ENCODE measurements around the gene PIGH. TPM values are rescaled to one million over a fixed set of nuclear protein-coding genes. Genes with fewer than 3 reads are reported as not detected.

Gene PIGH
- total and polyA plus RNA-seq, 10 of the 15 experiments (the other 5 are each of a cell fraction or from before 2014, with no cell fraction given): 15.5 to 46.6 (median 22.3) TPM

DNA sequence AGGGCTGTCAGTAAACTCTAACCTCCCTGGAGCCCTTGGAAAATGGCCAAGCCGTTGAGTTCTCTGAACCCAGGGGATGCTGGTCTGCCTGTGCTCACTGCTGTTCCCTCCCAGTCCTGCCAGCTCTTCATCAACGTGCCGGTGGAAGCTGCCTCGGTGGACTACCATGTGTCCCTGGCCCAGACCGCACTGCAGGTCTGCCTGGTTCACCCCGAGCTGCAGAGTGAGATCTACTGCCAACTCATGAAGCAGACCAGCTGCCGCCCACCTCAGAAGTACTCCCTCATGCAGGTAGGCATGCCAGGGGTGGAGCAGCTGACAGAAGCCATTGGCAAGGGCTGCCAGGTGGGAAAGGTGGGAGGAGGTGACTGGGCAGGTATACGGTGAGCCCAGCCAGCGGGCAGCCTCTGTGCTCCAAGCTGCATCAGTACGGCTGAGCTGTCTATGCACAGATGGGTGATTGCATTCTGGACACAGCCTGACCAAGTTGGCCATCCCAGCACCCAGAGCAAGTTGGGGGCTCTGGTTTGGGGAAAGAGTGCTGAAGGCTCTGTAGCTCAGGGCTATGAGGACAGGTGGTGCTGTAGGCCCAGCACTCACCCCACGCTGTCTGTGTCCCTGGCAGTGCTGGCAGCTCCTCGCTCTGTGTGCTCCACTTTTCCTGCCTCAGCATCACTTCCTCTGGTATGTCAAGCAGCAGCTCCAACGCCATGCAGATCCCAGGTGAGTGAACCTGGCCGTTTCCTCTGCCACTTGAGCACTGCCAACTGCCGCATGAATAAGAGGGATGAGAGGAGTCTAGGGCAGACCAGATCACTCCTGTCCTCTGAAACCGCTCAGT, 21.9 kb downstream of the PIGH start:
- Histone ChIP-seq H2AFZ (ENCODE audit: control insufficient read depth, low read depth, low read length) (no peak overlapping the region), H3K4me1 (ENCODE audit: control insufficient read depth, insufficient read depth, low read length) (no peaks in the 10 kb centered on the region), H3K9me3 (replicated peaks; ENCODE audit: control insufficient read depth, insufficient read depth, low read length) (no peaks in the 10 kb centered on the region), H4K20me1 (ENCODE audit: control insufficient read depth, insufficient read depth) (peaks cover 2% of the 10 kb centered on the region; the same call in 1 of the 2 replicates), H3K27ac (ENCODE audit: control insufficient read depth, insufficient read depth) (no peak overlapping the region), H3K4me2 (ENCODE audit: control insufficient read depth, insufficient read depth) (no peak overlapping the region), H3K9ac (ENCODE audit: control insufficient read depth, insufficient read depth, low read length) (no peak overlapping the region), H3K4me3 (no peak overlapping the region), H3K27me3 (replicated peaks in 1 of 2; ENCODE audit: control insufficient read depth in 2 of 2, insufficient read depth in 2 of 2, low read length in 1 of 2) (no peaks in the 10 kb centered on the region), H3K79me2 (ENCODE audit: control insufficient read depth, insufficient read depth, low read length) (no peaks in the 10 kb centered on the region), H3K36me3 (ENCODE audit: control insufficient read depth in 2 of 2, insufficient read depth in 2 of 2, low read length in 1 of 2) (no peaks in the 10 kb centered on the region)
- FAIRE-seq (no peak), ATAC-seq (no peak), DNase-seq (ENCODE audit: low read depth, low spot score) (no peak)
- in situ Hi-C loops (cut with MboI) (no loop called here), intact Hi-C loops (cut with micrococcal nuclease; ENCODE audit: unreplicated experiment) (no loop called here)
- no TSS peak for BruUV-seq (replicated peaks)
- TF ChIP-seq RAD51 (IDR thresholded peaks at IDR 0.05) (no peak), EP300 (IDR thresholded peaks at IDR 0.05; ENCODE audit: borderline replicate concordance in 1 of 2, control insufficient read depth in 1 of 2, low read depth in 2 of 2, low read length in 2 of 2) (no peak), KAT2A (conservative IDR thresholded peaks at IDR 0.05; ENCODE audit: control insufficient read depth, low read depth, low read length) (no peak), GATAD2B (conservative IDR thresholded peaks at IDR 0.05; ENCODE audit: low read depth) (no peak), ZNF24 (IDR thresholded peaks at IDR 0.05) (no peak), ZNF207 (IDR thresholded peaks at IDR 0.05; ENCODE audit: borderline replicate concordance) (no peak), NBN (IDR thresholded peaks at IDR 0.05) (no peak), LARP7 (IDR thresholded peaks at IDR 0.05) (no peak), HDAC2 (IDR thresholded peaks at IDR 0.05) (no peak)
- TF ChIP-seq, protein P1, sequence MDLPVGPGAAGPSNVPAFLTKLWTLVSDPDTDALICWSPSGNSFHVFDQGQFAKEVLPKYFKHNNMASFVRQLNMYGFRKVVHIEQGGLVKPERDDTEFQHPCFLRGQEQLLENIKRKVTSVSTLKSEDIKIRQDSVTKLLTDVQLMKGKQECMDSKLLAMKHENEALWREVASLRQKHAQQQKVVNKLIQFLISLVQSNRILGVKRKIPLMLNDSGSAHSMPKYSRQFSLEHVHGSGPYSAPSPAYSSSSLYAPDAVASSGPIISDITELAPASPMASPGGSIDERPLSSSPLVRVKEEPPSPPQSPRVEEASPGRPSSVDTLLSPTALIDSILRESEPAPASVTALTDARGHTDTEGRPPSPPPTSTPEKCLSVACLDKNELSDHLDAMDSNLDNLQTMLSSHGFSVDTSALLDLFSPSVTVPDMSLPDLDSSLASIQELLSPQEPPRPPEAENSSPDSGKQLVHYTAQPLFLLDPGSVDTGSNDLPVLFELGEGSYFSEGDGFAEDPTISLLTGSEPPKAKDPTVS (IDR thresholded peaks at IDR 0.05; ENCODE audit: low read depth, low read length): no peak
- TF ChIP-seq, protein P2, sequence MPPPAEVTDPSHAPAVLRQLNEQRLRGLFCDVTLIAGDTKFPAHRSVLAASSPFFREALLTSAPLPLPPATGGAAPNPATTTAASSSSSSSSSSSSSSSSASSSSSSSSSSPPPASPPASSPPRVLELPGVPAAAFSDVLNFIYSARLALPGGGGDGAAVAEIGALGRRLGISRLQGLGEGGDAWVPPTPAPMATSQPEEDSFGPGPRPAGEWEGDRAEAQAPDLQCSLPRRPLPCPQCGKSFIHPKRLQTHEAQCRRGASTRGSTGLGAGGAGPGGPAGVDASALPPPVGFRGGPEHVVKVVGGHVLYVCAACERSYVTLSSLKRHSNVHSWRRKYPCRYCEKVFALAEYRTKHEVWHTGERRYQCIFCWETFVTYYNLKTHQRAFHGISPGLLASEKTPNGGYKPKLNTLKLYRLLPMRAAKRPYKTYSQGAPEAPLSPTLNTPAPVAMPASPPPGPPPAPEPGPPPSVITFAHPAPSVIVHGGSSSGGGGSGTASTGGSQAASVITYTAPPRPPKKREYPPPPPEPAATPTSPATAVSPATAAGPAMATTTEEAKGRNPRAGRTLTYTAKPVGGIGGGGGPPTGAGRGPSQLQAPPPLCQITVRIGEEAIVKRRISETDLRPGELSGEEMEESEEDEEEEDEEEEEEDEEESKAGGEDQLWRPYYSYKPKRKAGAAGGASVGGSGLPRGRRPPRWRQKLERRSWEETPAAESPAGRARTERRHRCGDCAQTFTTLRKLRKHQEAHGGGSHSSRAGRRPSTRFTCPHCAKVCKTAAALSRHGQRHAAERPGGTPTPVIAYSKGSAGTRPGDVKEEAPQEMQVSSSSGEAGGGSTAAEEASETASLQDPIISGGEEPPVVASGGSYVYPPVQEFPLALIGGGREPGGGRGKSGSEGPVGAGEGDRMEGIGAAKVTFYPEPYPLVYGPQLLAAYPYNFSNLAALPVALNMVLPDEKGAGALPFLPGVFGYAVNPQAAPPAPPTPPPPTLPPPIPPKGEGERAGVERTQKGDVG (CRISPR knock-in tag; IDR thresholded peaks at IDR 0.05): no peak
- WGBS (ENCODE audit: insufficient coverage, insufficient replicate concordance, low lambda C conversion rate, missing lambda C conversion rate): 42% methylated on average over 16 of the region's 16 CpGs
- ChIA-PET POLR2A (interaction anchor here (0.5 kb wide), 1 partner anchor 173 kb away, joined by 3 read pairs; no protein-coding TSS in a partner anchor), RAD21 (ENCODE audit: unreplicated experiment) (interaction anchor here (1.0 to 1.2 kb wide), 2 partner anchors 50 to 150 kb away, joined by 3 to 4 read pairs; no protein-coding TSS in a partner anchor), CTCF (interaction anchor here (1.0 to 27.6 kb wide), 6 partner anchors 10 to 154 kb away, joined by 3 to 583 read pairs (median 4); partner anchors contain the start of gene RDH12), SMC1A (ENCODE audit: uncharacterized antibody, unreplicated experiment) (interaction anchor here (12.1 kb wide), 1 partner anchor 125 kb away, joined by 206 read pairs; the partner anchor contains the start of gene RDH12)
